ENCODE measurements around the gene PTPRK.
A peak's percentile ranks its signal among the peaks of the same experiment; 100 is the strongest.
"Not testable (repeated sequence)": the region's sequence is repeated elsewhere in the genome, so short reads cannot be mapped to it uniquely, and the experiment has no call there.

PTPRK gene

DNA sequence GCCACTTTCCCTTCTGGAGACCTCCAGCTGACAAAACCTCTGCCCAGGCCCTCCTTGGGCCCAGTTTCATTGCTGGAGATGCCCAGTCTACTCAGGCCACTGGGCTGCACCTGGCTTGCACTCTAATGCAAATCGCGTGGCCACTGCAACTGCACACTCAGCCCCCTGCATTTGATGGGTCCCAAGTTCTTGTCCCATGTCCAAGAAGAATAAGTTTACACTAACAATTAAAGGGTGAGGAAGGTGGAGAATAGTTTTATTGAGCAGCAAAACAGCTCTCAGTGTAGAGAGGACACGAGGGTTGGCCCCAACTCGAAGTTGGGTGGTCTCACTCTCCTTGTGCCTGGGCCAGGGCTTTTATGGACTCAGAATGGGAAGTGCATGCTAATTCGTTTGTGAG is 587.7 kb downstream of the PTPRK start:
- TF ChIP-seq, protein P1, sequence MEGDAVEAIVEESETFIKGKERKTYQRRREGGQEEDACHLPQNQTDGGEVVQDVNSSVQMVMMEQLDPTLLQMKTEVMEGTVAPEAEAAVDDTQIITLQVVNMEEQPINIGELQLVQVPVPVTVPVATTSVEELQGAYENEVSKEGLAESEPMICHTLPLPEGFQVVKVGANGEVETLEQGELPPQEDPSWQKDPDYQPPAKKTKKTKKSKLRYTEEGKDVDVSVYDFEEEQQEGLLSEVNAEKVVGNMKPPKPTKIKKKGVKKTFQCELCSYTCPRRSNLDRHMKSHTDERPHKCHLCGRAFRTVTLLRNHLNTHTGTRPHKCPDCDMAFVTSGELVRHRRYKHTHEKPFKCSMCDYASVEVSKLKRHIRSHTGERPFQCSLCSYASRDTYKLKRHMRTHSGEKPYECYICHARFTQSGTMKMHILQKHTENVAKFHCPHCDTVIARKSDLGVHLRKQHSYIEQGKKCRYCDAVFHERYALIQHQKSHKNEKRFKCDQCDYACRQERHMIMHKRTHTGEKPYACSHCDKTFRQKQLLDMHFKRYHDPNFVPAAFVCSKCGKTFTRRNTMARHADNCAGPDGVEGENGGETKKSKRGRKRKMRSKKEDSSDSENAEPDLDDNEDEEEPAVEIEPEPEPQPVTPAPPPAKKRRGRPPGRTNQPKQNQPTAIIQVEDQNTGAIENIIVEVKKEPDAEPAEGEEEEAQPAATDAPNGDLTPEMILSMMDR (conservative IDR thresholded peaks at IDR 0.05) = no peak
- no peak overlapping the region for H3K27ac ChIP-seq

DNA sequence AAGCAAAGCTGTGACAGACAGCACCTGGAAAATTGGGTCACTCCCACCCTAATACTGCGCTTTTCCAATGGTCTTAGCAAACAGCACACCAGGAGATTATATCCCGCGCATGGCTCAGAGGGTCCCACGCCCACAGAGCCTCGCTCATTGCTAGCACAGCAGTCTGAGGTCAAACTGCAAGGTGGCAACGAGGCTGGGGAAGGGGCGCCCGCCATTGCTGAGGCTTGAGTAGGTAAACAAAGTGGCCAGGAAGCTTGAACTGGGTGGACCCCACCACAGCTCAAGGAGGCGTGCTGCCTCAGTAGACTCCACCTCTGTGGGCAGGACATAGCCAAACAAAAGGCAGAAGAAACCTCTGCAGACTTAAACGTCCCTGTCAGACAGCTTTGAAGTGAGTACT is 594.0 kb downstream of the PTPRK start:
- not testable (repeated sequence) for H3K27ac ChIP-seq

DNA sequence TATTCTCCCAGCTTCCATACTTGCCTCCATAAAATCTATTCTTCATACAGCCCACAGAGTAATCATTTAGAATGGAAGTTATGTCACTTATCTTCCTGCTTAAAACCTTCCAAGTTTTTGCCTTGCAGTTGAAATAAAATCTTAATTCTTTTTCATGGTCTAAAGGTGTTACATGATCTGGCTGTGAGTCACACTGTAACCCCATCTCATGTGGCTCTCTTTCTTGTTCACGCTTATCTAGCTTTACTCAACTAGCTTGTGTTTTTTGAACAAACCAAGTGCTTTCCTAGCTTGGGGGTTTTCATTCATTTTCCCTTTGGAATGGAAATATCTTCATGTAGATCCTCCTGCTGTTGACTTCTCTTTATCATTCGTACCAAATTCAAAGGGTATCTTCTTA is 596.0 kb downstream of the PTPRK start:
- TF ChIP-seq, protein P1 (conservative IDR thresholded peaks at IDR 0.05) = no peak
- H3K27ac ChIP-seq = no peak overlapping the region

DNA sequence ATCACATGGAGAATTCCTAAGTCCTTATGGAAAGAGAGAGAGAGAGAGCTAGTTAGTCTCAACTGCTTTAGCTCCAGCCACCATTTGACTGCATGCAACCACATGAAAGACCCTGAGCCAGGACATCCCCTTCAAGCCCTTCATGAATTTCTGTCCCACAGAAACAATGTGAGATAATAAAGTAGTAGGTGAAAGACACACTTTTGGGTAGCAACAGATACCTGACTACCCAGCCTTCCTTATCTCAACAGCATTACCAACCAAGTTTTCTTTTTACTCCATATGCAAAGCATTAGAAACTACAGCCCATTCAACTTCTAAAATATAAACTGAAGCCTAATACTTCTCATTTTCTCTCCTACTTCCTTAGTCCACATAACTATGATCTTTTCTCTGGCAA is 596.4 kb downstream of the PTPRK start:
- TF ChIP-seq, protein P1 (conservative IDR thresholded peaks at IDR 0.05) = no peak
- H3K27ac ChIP-seq = no peak overlapping the region

DNA sequence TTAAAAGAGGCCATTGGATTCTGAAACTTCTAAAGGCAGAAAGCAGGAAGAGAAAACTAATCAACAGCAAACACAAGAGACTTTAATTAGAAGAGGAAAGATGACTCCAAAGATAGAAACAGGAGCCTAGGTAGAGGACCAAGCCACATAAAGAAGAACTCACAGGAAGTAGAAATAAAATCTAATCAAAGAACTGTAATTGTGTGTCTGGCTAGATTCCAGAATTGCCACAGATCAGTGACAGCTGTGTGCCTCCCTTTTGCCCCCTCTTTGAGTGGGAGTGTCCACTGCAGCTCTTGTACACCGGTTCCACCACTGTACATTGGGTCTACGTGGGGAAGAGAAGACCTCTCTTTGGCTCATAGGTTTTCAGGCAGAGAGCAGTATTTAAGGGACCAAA is 597.3 kb downstream of the PTPRK start:
- TF ChIP-seq, protein P1 (conservative IDR thresholded peaks at IDR 0.05) = no peak

DNA sequence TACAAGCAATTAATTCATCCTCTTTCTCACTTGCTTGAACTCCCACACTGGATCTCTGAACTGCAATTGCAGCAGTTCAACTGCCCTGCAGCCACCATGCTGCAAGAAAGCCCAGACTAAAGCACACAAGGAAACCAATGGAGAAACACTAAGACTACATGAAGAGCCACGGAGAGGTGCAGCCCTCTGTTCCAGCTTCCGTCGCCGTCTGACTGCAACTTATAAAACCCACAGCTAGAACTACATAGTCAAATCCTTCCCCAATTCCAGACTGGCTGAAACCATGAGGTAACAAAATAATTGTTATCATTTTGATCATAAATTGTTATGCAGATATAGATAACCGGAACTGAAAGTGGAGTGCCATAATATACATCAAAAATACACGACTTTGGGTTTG is 598.4 kb downstream of the PTPRK start:
- H3K27ac ChIP-seq = no peak overlapping the region
- TF ChIP-seq, protein P1 (conservative IDR thresholded peaks at IDR 0.05) = no peak

More for the DNA sequence above, 597.3 kb downstream of the PTPRK start:
- H3K27ac ChIP-seq = no peak overlapping the region

DNA sequence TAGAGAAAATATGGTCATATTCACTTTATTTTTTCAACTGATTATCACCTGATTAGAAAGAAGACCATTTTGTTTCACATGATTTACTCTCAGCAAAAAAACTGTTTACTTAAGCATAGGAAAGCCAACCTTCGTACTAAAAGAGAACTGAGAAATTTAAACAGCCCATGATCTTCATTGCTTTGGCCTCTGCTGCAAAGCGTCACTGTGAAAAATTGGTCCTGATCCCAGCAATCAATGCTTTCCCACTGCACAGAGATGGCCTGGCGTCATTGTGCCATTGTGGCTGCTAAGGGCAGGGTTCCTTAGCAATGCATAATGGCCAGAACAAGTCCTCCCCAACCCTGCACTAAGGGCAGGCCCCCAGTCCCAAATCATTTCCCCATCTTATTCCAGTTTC is 599.6 kb downstream of the PTPRK start:
- TF ChIP-seq, protein P1 (conservative IDR thresholded peaks at IDR 0.05) = no peak
- H3K27ac ChIP-seq = peak overlapping the region; percentile 63

All from VCaP (cell line).